ENCODE data around the gene MON1B.

GRCh38 chr16:77157346-77158058 is 33.5 kb upstream of the MON1B start:
- TF ChIP-seq, protein P1, sequence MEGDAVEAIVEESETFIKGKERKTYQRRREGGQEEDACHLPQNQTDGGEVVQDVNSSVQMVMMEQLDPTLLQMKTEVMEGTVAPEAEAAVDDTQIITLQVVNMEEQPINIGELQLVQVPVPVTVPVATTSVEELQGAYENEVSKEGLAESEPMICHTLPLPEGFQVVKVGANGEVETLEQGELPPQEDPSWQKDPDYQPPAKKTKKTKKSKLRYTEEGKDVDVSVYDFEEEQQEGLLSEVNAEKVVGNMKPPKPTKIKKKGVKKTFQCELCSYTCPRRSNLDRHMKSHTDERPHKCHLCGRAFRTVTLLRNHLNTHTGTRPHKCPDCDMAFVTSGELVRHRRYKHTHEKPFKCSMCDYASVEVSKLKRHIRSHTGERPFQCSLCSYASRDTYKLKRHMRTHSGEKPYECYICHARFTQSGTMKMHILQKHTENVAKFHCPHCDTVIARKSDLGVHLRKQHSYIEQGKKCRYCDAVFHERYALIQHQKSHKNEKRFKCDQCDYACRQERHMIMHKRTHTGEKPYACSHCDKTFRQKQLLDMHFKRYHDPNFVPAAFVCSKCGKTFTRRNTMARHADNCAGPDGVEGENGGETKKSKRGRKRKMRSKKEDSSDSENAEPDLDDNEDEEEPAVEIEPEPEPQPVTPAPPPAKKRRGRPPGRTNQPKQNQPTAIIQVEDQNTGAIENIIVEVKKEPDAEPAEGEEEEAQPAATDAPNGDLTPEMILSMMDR (IDR thresholded peaks at IDR 0.05) = no peak
- TF ChIP-seq CREM (CRISPR knock-in tag; IDR thresholded peaks at IDR 0.05) (no peak), SP1 (CRISPR knock-in tag; conservative IDR thresholded peaks at IDR 0.05) (no peak), FOXP1 (CRISPR knock-in tag; IDR thresholded peaks at IDR 0.05; ENCODE audit: borderline replicate concordance) (no peak), MAX (CRISPR knock-in tag; IDR thresholded peaks at IDR 0.05) (no peak), USF2 (CRISPR knock-in tag; IDR thresholded peaks at IDR 0.05) (no peak), TCF7 (CRISPR knock-in tag; IDR thresholded peaks at IDR 0.05; ENCODE audit: low read depth) (no peak), JAZF1 (CRISPR knock-in tag; IDR thresholded peaks at IDR 0.05) (no peak)

Data from WTC11 (cell line).